Measurements from ENCODE around the gene SFSWAP.

GRCh38 chr12:131796411-131796736 is 85.5 kb downstream of the SFSWAP start:
- TF ChIP-seq POLR2AphosphoS5 (IDR thresholded peaks at IDR 0.05) (no peak), POLR2A (IDR thresholded peaks at IDR 0.05) (no peak)

All from sigmoid colon (tissue), 4 donors.